ENCODE data around the gene TMEM9B. TPM values are rescaled to one million over a fixed set of nuclear protein-coding genes. Genes with fewer than 3 reads are reported as not detected.
"Not testable (repeated sequence)": the region's sequence is repeated elsewhere in the genome, so short reads cannot be mapped to it uniquely, and the experiment has no call there.

TMEM9B gene
- polyA plus RNA-seq, 3 donors: 25.5 to 149 (median 141) TPM

- no peaks in the 10 kb centered on the region for H3K36me3 ChIP-seq (replicated peaks in 1 of 2; ENCODE audit: control insufficient read depth in 1 of 2, insufficient read depth in 2 of 2, low read length in 2 of 2)
- intact Hi-C loops (cut with micrococcal nuclease): no loop called here
- H3K79me2 ChIP-seq (ENCODE audit: insufficient read depth, low read length): no peaks in the 10 kb centered on the region
- H3K36me3 Mint-ChIP-seq: no peaks in the 10 kb centered on the region
- H3K27ac Mint-ChIP-seq: no peak overlapping the region
- H3K4me3 ChIP-seq (replicated peaks in 1 of 3; ENCODE audit: low read depth in 2 of 3, low read length in 3 of 3): no peak overlapping the region
- H3K4me2 ChIP-seq (replicated peaks; ENCODE audit: extremely low read depth, low read length, poor library complexity, severe bottlenecking): no peak overlapping the region
- no peak overlapping the region for H3K27ac ChIP-seq (ENCODE audit: low read depth in 1 of 2, low read length in 2 of 2)
- H3K4me1 Mint-ChIP-seq: peaks cover 19% of the 10 kb centered on the region
- H3K9ac ChIP-seq (ENCODE audit: insufficient read depth, low read length, poor library complexity, severe bottlenecking): no peak overlapping the region
- no peaks in the 10 kb centered on the region for H4K20me1 ChIP-seq (ENCODE audit: insufficient read depth, low read length)
- WGBS (ENCODE audit: insufficient coverage): no CpG with 5 or more reads among the region's 3 CpGs
- H3K27me3 ChIP-seq (ENCODE audit: control insufficient read depth in 2 of 2, insufficient read depth in 2 of 2, low read length in 2 of 2): no peaks in the 10 kb centered on the region
- no peaks in the 10 kb centered on the region for H3K9me3 ChIP-seq (replicated peaks in 1 of 2; ENCODE audit: control insufficient read depth in 1 of 2, insufficient read depth in 1 of 2, low read length in 2 of 2)
- no peak overlapping the region for H2AFZ ChIP-seq (ENCODE audit: insufficient read depth, low read depth, low read length, poor library complexity, severe bottlenecking)
- H3K9me3 Mint-ChIP-seq: peaks cover 0 to 1% (median 0%) of the 10 kb centered on the region in 7 donors
- peaks cover 9 to 12% of the 10 kb centered on the region in 2 donors for H3K4me1 ChIP-seq (ENCODE audit: control insufficient read depth in 1 of 2, insufficient read depth in 2 of 2, low read length in 2 of 2)
- H3K4me3 Mint-ChIP-seq: no peak overlapping the region
- TF ChIP-seq CTCF (IDR thresholded peaks at IDR 0.05): no peak
- DNase-seq: no peak
- H3K27me3 Mint-ChIP-seq (ENCODE audit: low read depth in 3 of 3): peaks cover 0 to 2% (median 0%) of the 10 kb centered on the region in 3 donors
These were observed 24.3 kb upstream of the TMEM9B start for GRCh38 chr11:8988329-8989234.

GRCh38 chr11:8987446-8987845 lies 23.2 kb upstream of the TMEM9B start:
- Histone ChIP-seq H3K4me2 (replicated peaks; ENCODE audit: extremely low read depth, low read length, poor library complexity, severe bottlenecking) (no peak overlapping the region), H3K36me3 (replicated peaks in 1 of 2; ENCODE audit: control insufficient read depth in 1 of 2, insufficient read depth in 2 of 2, low read length in 2 of 2) (no peaks in the 10 kb centered on the region), H3K9me3 (replicated peaks in 1 of 2; ENCODE audit: control insufficient read depth in 1 of 2, insufficient read depth in 1 of 2, low read length in 2 of 2) (no peaks in the 10 kb centered on the region), H3K79me2 (ENCODE audit: insufficient read depth, low read length) (no peaks in the 10 kb centered on the region), H4K20me1 (ENCODE audit: insufficient read depth, low read length) (no peaks in the 10 kb centered on the region), H2AFZ (ENCODE audit: insufficient read depth, low read depth, low read length, poor library complexity, severe bottlenecking) (no peak overlapping the region), H3K4me1 (ENCODE audit: control insufficient read depth in 1 of 2, insufficient read depth in 2 of 2, low read length in 2 of 2) (peaks cover 9 to 12% of the 10 kb centered on the region in 2 donors), H3K4me3 (replicated peaks in 1 of 3; ENCODE audit: low read depth in 2 of 3, low read length in 3 of 3) (no peak overlapping the region), H3K27ac (ENCODE audit: low read depth in 1 of 2, low read length in 2 of 2) (no peak overlapping the region), H3K27me3 (ENCODE audit: control insufficient read depth in 2 of 2, insufficient read depth in 2 of 2, low read length in 2 of 2) (no peaks in the 10 kb centered on the region), H3K9ac (ENCODE audit: insufficient read depth, low read length, poor library complexity, severe bottlenecking) (no peak overlapping the region)
- peaks cover 0 to 1% (median 0%) of the 10 kb centered on the region in 7 donors for H3K9me3 Mint-ChIP-seq
- DNase-seq: no peak
- H3K4me1 Mint-ChIP-seq: peaks cover 19% of the 10 kb centered on the region
- no peak overlapping the region for H3K4me3 Mint-ChIP-seq
- TF ChIP-seq CTCF (IDR thresholded peaks at IDR 0.05): no peak
- H3K36me3 Mint-ChIP-seq: peaks cover 0 to 3% of the 10 kb centered on the region in 2 donors
- no CpG with 5 or more reads among the region's 2 CpGs for WGBS (ENCODE audit: insufficient coverage)
- no peak overlapping the region for H3K27ac Mint-ChIP-seq
- peaks cover 0 to 2% (median 0%) of the 10 kb centered on the region in 3 donors for H3K27me3 Mint-ChIP-seq (ENCODE audit: low read depth in 3 of 3)
- intact Hi-C loops (cut with micrococcal nuclease): no loop called here

- intact Hi-C loops (cut with micrococcal nuclease); H3K4me2 ChIP-seq (replicated peaks; ENCODE audit: extremely low read depth, low read length, poor library complexity, severe bottlenecking); H3K79me2 ChIP-seq (ENCODE audit: insufficient read depth, low read length); H4K20me1 ChIP-seq (ENCODE audit: insufficient read depth, low read length); H3K9me3 ChIP-seq (replicated peaks in 1 of 2; ENCODE audit: control insufficient read depth in 1 of 2, insufficient read depth in 1 of 2, low read length in 2 of 2); H3K27me3 Mint-ChIP-seq (ENCODE audit: low read depth in 3 of 3); H3K9me3 Mint-ChIP-seq; H3K27ac Mint-ChIP-seq; H3K9ac ChIP-seq (ENCODE audit: insufficient read depth, low read length, poor library complexity, severe bottlenecking); H3K27me3 ChIP-seq (ENCODE audit: control insufficient read depth in 2 of 2, insufficient read depth in 2 of 2, low read length in 2 of 2); H3K4me3 ChIP-seq (replicated peaks in 1 of 3; ENCODE audit: low read depth in 2 of 3, low read length in 3 of 3); H2AFZ ChIP-seq (ENCODE audit: insufficient read depth, low read depth, low read length, poor library complexity, severe bottlenecking); H3K27ac ChIP-seq (ENCODE audit: low read depth in 1 of 2, low read length in 2 of 2); DNase-seq; H3K36me3 ChIP-seq (replicated peaks in 1 of 2; ENCODE audit: control insufficient read depth in 1 of 2, insufficient read depth in 2 of 2, low read length in 2 of 2); H3K4me3 Mint-ChIP-seq; H3K36me3 Mint-ChIP-seq: not testable (repeated sequence)
- peaks cover 19% of the 10 kb centered on the region for H3K4me1 Mint-ChIP-seq
- 100% methylated on average over 5 of the region's 6 CpGs for WGBS (ENCODE audit: insufficient coverage)
- H3K4me1 ChIP-seq (ENCODE audit: control insufficient read depth in 1 of 2, insufficient read depth in 2 of 2, low read length in 2 of 2): peaks cover 9 to 12% of the 10 kb centered on the region in 2 donors
These were observed 22.5 kb upstream of the TMEM9B start for GRCh38 chr11:8986772-8987171.

Data from CD14-positive monocyte (primary cell).